Measurements from ENCODE around the gene GRHL3.
A peak's percentile ranks its signal among the peaks of the same experiment; 100 is the strongest.

Gene GRHL3

DNA sequence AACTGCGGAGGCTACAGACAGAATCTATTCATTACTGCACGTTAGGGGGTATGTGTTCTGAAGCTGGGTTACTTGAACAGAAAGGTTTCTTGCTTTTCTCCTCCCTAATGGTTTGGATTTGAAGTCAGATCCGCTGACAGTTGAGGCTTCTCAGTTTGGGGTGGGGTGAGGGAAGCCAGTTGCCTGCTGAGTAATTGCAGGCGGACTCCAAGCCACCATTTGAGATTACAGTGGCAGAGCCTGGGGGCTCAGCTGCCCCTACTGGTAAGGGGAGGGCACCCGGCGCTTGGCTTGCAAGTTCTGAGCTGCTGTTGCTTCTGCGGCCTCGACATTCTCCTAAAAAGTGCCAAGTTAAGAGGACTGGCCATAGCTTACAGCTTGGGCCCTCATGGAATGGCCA, 2.0 kb downstream of the GRHL3 start:
- Mint-ChIP-seq H3K4me1 (peaks cover 42% of the 10 kb centered on the region), H3K4me3 (no peak overlapping the region), H3K27me3 (peaks cover 45% of the 10 kb centered on the region), H3K9me3 (no peaks in the 10 kb centered on the region), H3K36me3 (no peaks in the 10 kb centered on the region), H3K27ac (peak overlapping the region; percentile 66)
- ATAC-seq: no peak

DNA sequence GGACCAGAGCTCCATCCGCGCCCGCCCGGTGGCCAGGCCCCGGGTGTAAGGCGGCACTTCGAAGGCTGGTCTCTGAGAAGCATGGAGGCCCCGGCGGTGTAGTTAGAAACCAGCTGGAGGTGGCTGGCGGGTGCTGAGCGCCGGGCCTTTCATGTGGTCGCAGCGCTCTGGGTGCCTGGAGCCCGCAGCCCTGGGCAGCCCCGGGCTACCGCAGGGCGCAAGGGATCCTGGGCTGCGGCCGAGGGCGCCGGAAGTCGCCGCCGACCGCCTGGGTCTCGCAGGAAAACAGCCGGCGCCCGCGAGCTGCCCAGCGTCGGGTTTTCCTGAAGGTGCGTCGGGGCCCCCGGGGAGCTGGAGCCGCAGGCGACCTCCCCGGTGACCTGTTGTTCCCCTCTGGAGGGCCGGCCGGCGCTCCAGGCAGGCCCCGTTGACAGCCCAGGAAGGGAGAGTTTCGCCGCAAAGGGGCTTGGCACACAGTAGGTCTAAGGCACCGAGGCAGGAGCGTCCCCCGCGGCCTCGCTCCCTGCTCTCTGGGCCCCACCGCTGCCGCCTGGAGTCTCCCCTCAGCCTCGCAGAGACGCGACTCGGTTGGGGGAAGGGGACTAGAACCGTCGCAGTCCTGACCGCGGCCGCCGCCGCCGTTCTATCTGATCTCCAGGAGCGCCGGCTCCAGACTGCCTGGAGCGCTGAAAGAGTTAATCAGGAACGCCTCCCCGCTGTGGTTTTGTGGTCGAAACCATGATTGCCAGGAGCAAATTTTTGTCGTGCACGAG, 2.7 kb downstream of the GRHL3 start:
- Mint-ChIP-seq H3K9me3 (no peaks in the 10 kb centered on the region), H3K4me3 (peak overlapping the region; percentile 79), H3K36me3 (no peaks in the 10 kb centered on the region), H3K4me1 (peaks cover 37% of the 10 kb centered on the region), H3K27me3 (peaks cover 43% of the 10 kb centered on the region), H3K27ac (peak overlapping the region; percentile 66)
- ATAC-seq: peak; percentile 87

DNA sequence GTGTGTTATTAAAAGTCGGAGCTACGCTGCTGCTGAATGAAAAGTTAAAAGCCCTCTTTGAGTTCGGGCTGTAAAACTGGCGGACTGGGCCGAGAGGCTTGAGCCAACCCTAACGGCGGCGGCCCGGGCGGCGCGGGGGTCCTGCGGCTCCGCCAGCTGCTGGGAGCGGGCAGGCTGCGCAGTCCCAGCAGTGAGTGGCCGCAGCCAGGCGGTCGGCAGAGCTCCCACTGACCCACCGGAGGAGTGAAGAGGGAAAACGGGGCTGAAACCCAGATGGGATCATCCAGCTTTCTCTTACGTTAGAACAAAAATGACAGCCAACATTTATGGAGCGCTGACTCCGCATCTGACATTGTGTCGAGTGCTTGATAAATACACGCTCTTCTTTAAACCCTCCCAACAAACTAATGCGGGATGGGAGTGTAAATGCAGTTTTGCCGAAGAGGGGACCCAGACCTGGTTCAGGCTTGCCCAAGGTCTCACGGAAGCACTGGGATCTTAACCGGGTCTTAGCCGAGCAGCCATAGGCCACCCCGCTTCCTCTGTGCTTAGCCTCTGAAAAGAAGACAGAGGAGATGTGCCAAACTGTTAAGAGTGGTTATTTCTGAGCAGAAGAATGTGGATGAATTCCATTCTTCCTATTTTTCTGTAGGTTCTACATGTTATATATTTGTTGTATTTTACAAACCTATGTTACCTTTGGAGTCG, 3.5 kb downstream of the GRHL3 start:
- Mint-ChIP-seq H3K4me1 (peaks cover 33% of the 10 kb centered on the region), H3K9me3 (no peaks in the 10 kb centered on the region), H3K27ac (peak overlapping the region; percentile 66), H3K36me3 (no peaks in the 10 kb centered on the region), H3K4me3 (peak overlapping the region; percentile 79), H3K27me3 (peaks cover 37% of the 10 kb centered on the region)
- no peak for ATAC-seq

DNA sequence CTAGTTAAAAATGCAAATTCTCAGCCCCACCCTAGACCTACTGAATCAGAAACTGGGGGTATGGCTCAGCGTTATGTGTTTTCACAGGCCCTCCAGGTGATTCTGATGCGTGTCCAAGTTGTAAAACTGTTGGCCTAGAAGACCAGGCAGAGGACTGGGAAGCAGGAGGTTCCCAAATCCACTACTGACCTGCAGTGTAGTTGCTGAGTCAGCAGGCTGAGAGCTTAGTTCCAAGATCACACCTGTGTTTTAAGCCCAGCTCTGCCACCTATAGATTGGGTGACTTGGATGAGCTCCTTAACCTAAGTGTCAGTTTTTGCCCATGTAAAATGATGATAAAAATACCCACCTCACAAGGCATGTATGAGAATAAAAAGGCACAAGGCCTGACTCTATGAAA, 4.1 kb downstream of the GRHL3 start:
- no peaks in the 10 kb centered on the region for H3K9me3 Mint-ChIP-seq
- peaks cover 32% of the 10 kb centered on the region for H3K27me3 Mint-ChIP-seq
- no peaks in the 10 kb centered on the region for H3K36me3 Mint-ChIP-seq
- no peak for ATAC-seq
- peaks cover 30% of the 10 kb centered on the region for H3K4me1 Mint-ChIP-seq
- no peak overlapping the region for H3K4me3 Mint-ChIP-seq
- no peak overlapping the region for H3K27ac Mint-ChIP-seq

DNA sequence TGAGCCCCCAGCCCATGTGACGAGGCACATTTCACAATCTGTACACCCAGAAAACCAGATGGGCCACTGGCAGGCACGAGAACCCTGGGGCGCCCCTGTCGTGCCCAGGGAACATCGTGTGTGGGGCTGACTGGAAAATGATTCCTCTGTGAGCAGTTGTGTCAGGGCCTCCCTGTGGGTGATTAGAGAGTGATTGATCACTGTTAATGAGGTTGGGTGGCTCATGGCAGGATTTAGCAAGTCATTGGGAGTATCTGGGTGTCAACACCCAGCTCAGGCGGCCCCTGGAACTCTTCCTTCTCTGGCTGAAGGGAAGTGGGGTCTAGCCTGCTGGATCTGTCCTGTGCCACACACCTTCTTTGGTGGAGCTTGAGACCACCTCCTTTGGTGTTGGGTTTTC, 5.7 kb downstream of the GRHL3 start:
- no peak for ATAC-seq
- peaks cover 15% of the 10 kb centered on the region for H3K27me3 Mint-ChIP-seq
- H3K36me3 Mint-ChIP-seq: no peaks in the 10 kb centered on the region
- no peak overlapping the region for H3K4me3 Mint-ChIP-seq
- no peaks in the 10 kb centered on the region for H3K9me3 Mint-ChIP-seq
- no peak overlapping the region for H3K27ac Mint-ChIP-seq
- peaks cover 16% of the 10 kb centered on the region for H3K4me1 Mint-ChIP-seq

DNA sequence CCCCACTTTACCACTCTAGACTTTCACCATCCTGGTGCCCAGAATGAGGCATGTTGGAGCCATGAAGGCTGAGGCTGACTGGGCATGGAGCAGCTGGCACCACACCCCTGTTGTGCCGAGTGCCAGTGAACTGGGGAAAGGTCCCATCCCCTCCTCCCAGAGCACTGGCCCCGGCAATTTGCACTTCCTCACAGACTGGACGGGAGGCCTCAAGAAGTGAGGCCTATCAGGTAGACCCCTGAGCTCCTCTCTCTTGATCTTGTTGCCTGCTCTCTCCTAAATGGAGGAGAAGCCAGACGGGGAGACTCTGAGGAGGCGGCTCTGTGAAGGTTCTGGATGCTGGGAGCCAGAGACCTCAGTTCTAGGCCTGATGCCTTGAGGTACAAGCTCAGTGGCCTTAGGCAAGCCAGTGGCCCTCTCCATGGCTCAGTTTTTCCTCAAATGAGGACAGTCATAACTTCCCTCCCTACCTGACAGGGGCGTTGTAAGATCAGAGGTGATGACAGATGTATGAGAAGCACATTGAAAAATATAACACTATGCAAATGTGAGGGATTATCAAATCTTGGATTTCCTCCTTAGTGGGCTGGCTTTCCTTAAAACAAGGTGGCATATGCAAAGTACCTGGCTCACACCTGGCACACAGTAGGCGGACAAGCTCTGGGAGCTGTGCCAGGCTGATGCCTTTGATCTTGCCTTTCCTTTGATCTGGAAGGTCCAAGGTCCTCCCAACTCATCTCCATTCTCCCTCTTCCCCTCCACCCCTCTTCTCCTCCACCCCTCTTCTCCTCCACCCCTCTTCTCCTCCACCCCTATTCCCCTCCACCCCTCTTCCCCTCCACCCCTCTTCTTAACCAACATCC, 6.7 kb downstream of the GRHL3 start:
- no peaks in the 10 kb centered on the region for H3K36me3 Mint-ChIP-seq
- H3K27ac Mint-ChIP-seq: no peak overlapping the region
- peaks cover 7% of the 10 kb centered on the region for H3K27me3 Mint-ChIP-seq
- no peaks in the 10 kb centered on the region for H3K9me3 Mint-ChIP-seq
- H3K4me3 Mint-ChIP-seq: no peak overlapping the region
- no peak for ATAC-seq
- peaks cover 16% of the 10 kb centered on the region for H3K4me1 Mint-ChIP-seq

DNA sequence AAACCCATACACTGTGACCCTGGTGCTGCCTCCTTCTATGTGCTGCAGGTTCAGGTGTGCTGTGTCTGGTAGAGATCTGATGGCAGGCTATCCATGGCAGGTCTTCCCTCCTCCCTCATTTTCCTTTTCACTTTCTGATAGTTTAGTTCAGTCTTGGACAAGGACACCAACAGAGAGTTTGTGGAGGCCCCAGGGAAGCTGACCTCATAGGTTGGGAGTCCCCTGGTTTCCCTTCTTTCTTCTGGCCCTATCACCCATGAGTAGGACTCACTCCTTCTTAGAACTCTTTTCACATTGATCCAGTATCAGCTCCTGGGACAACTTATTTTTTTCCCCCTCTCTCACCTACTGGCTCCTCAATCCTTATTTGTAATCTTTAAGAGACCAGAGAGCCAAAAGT, 8.3 kb downstream of the GRHL3 start:
- Mint-ChIP-seq H3K36me3 (no peaks in the 10 kb centered on the region), H3K27ac (no peak overlapping the region), H3K4me3 (no peak overlapping the region), H3K9me3 (no peaks in the 10 kb centered on the region), H3K4me1 (no peaks in the 10 kb centered on the region), H3K27me3 (peaks cover 7% of the 10 kb centered on the region)
- ATAC-seq: no peak

DNA sequence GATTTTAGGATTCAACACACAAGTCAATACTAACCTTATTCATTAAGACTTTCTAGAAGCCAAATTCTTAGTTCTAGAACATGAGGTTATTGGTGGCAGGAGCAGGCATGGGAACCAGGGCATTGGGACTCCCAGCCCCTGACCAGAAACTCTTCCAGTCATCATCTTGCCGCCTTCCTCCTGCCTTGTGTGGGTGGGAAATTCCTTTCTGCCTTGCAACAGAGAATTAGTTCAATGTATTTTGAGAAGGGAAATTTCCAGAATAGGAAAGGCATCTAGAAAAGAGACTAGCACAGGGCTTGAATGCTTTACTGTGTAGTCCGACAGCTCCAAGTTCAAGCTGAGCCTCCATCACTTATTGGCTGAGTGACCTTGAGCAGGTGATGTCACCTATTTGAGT, 8.7 kb downstream of the GRHL3 start:
- no peak for ATAC-seq
- Mint-ChIP-seq H3K36me3 (no peaks in the 10 kb centered on the region), H3K4me1 (no peaks in the 10 kb centered on the region), H3K4me3 (no peak overlapping the region), H3K9me3 (no peaks in the 10 kb centered on the region), H3K27me3 (peaks cover 7% of the 10 kb centered on the region), H3K27ac (no peak overlapping the region)

DNA sequence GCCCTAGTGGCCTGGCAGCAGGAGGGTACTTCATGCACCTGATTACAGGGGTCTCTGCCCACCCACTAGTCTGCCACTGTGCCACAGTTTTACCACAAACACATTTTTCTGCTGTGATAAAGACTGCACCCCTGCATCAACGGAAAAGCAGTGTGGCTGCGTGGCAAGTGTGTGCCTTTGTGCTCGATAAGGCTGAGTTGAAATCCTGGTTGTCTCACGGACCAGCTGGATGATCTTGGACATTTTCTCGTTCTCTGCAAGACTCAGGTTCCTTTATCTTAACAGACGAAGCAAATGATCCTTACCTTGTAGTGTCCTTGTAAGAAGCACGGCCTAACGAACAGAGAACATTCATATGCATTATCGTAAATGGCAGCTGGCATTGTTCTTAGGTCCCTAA, 10.2 kb downstream of the GRHL3 start:
- H3K27me3 Mint-ChIP-seq: peaks cover 7% of the 10 kb centered on the region
- no peaks in the 10 kb centered on the region for H3K36me3 Mint-ChIP-seq
- no peak overlapping the region for H3K27ac Mint-ChIP-seq
- H3K4me1 Mint-ChIP-seq: no peaks in the 10 kb centered on the region
- H3K4me3 Mint-ChIP-seq: no peak overlapping the region
- no peaks in the 10 kb centered on the region for H3K9me3 Mint-ChIP-seq
- ATAC-seq: no peak

DNA sequence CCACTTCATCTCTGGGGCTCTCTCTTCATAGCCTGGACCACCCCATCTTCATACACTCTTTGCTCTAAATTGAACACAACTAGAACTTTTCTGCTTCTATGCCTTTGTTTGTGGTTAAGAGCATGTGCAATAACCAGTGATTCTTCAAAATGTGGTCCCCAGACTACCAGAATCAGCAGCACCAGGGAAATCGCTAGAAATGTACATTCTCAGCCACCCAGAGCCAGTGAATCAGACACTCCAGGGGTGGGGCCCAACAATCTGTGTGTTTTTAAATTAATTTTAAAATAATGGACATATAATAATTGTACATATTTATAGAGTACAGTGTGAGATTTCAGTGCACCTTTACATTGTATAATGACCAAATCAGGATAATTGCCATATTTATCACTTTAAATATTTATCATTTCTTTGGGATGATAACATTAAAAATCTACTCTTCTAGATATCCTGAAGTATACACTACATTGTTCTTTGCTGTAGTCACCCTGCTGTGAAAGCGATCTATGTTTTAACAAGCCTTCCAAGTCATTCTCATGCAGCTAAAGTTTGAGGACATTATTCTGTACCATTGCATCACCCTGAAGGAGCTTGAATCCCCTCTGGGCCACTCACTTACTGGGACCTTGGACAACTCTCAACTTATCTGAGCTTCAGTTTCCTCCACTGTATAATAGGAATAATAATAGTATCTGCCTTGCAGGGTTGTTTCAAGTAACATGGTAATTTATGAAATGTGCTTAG, 10.8 kb downstream of the GRHL3 start:
- Mint-ChIP-seq H3K36me3 (no peaks in the 10 kb centered on the region), H3K9me3 (no peaks in the 10 kb centered on the region), H3K27ac (no peak overlapping the region), H3K4me3 (no peak overlapping the region), H3K27me3 (peaks cover 7% of the 10 kb centered on the region), H3K4me1 (no peaks in the 10 kb centered on the region)
- no peak for ATAC-seq

DNA sequence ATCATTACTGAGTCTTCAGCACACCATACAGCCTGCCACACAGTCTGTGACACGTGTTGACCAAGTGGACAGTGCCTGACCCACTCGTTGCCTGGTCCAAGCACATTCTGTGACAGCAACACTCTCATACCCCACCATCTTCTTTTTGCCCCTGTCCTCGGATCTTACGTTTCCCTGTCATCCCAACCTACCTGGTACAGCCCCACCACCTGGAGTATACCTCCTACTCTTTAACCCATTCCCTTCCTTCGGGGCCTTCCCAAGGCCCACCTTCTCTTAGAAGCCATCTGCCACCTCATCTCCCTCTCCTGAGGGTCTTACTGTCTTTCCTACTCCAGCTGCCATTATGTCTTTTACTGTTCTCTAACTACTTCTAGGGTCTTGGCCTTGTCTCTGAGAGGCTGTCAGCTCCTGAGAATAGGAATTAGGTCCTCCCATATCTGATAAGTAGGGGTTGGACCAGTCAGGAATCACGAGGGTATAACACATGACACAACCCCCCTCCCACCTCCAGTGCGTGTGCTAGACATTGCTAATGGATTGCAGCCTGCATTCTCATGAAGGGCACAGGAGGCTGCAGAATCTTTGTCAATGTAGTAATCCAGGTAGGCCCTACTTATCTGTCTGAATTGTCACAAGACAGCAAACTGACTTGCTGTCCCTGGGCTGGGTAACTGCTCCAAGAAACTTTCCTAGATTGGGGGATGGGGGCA, 13.0 kb downstream of the GRHL3 start:
- Mint-ChIP-seq H3K4me3 (no peak overlapping the region), H3K9me3 (no peaks in the 10 kb centered on the region), H3K4me1 (no peaks in the 10 kb centered on the region), H3K36me3 (no peaks in the 10 kb centered on the region), H3K27me3 (no peaks in the 10 kb centered on the region), H3K27ac (no peak overlapping the region)
- ATAC-seq: no peak

DNA sequence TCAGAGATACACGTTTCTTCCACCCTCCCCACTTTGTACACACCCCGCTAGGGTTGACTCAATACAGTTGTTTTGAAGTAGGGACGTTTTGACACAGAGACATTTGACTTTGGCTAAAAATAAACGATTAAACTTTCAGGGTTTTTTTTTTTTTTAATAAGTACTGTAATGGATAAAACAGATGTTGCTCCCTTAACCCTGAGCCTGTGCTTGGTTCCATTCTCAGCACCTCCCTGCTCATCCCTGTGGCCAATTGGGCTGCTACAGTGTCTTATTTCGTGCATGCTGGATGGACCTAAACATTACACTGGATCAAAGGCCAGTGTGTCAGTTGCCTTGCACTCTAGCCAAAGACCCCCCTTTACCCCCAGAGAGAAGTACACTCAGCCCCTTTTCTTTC, 16.9 kb downstream of the GRHL3 start:
- H3K4me1 Mint-ChIP-seq: no peaks in the 10 kb centered on the region
- no peak overlapping the region for H3K27ac Mint-ChIP-seq
- H3K9me3 Mint-ChIP-seq: no peaks in the 10 kb centered on the region
- peaks cover 9% of the 10 kb centered on the region for H3K27me3 Mint-ChIP-seq
- ATAC-seq: no peak
- no peaks in the 10 kb centered on the region for H3K36me3 Mint-ChIP-seq
- H3K4me3 Mint-ChIP-seq: no peak overlapping the region

DNA sequence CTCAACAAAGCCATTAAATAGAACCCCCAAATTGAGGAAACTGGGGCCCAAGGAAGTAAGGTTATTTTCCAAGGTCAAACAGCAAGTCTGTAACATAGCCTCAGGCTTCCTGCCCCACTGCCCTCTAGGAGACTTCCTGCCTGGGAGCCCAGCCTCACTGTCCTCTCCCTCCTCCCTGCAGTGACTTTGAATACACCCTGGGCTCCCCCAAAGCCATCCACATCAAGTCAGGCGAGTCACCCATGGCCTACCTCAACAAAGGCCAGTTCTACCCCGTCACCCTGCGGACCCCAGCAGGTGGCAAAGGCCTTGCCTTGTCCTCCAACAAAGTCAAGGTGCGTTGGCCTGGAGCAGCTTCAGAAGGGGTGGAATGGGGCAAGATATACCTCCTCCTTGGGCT, 18.3 kb downstream of the GRHL3 start:
- ATAC-seq: no peak
- no peaks in the 10 kb centered on the region for H3K4me1 Mint-ChIP-seq
- no peak overlapping the region for H3K27ac Mint-ChIP-seq
- no peaks in the 10 kb centered on the region for H3K9me3 Mint-ChIP-seq
- H3K27me3 Mint-ChIP-seq: peaks cover 15% of the 10 kb centered on the region
- no peak overlapping the region for H3K4me3 Mint-ChIP-seq
- H3K36me3 Mint-ChIP-seq: no peaks in the 10 kb centered on the region

DNA sequence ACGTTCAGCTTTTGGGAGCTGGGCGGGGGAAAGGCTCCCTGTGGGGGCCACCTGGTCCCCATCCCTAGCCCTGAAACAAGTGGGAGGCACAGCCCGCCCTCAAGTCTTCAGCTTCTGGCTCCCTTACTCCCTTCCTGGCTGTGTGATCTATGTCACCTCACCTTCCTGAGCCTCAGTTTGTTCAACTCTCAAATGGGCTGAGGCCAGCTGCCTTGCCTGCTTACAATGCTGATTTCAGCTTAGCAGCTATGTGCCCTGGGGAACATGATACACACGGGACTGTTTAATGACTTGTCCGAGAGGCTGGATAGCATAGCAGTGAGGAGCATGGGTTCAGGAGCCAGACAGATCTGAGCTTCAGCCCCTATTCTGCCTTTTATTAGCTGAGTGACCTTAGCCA, 19.3 kb downstream of the GRHL3 start:
- H3K4me1 Mint-ChIP-seq: no peaks in the 10 kb centered on the region
- peaks cover 23% of the 10 kb centered on the region for H3K27me3 Mint-ChIP-seq

More for the DNA sequence above, 19.3 kb downstream of the GRHL3 start:
- Mint-ChIP-seq H3K36me3 (no peaks in the 10 kb centered on the region), H3K9me3 (no peaks in the 10 kb centered on the region), H3K4me3 (no peak overlapping the region), H3K27ac (no peak overlapping the region)
- no peak for ATAC-seq
